CD4-positive, CD25-positive, alpha-beta regulatory T cell (primary cell): ENCODE data around the gene FBN2. TPM values are rescaled to one million over a fixed set of nuclear protein-coding genes. Genes with fewer than 3 reads are reported as not detected.

Experiments used
- ATAC-seq, 2 donors: fragments of 150-1000 bp; cut with Tn5 transposase; one replicate each; pipeline ENCODE4 v1.10.0; 2021; ENCODE audit warnings: low read depth in 2 of 2, moderate number of reproducible peaks in 2 of 2, moderate library complexity in 1 of 2
- DNase-seq, 3 donors: peaks; one replicate each; pipeline versions ENCODE4 v3.0.0 to v3.0.0-alpha.2; 2012 to 2022; ENCODE audit warnings: mixed read lengths in 1 of 3
- H3K27ac ChIP-seq: one replicate; pipeline ENCODE4 v1.7.0; 2013; ENCODE audit warnings: mild to moderate bottlenecking, low read length; ENCODE audit not compliant: insufficient read depth, poor library complexity, severe bottlenecking
- H3K27me3 ChIP-seq: one replicate; pipeline ENCODE4 v1.7.0; 2013; ENCODE audit warnings: low read length; ENCODE audit not compliant: control insufficient read depth, insufficient read depth
- H3K36me3 ChIP-seq: one replicate; pipeline ENCODE4 v1.7.0; 2013; ENCODE audit warnings: mild to moderate bottlenecking, low read length, moderate library complexity; ENCODE audit not compliant: control insufficient read depth, insufficient read depth
- H3K4me1 ChIP-seq: 2 replicates; pipeline ENCODE4 v1.7.0; 2013; ENCODE audit warnings: mild to moderate bottlenecking, low read length; ENCODE audit not compliant: insufficient read depth, control insufficient read depth, poor library complexity, severe bottlenecking
- H3K4me3 ChIP-seq: one replicate; pipeline ENCODE4 v1.7.0; 2013; ENCODE audit warnings: low read depth, mild to moderate bottlenecking, low read length, moderate library complexity
- H3K9me3 ChIP-seq, 2 experiments: 1 replicate in 1 of 2; 2 replicates in 1 of 2; pipeline ENCODE4 v1.7.0; 2013; ENCODE audit warnings: low read length in 2 of 2, mild to moderate bottlenecking in 1 of 2, moderate library complexity in 1 of 2; ENCODE audit not compliant: control insufficient read depth in 2 of 2
- H3K27ac Mint-ChIP-seq, 3 donors: one replicate each; pipeline ENCODE4 v1.8.0; 2020 to 2022; ENCODE audit warnings: mild to moderate bottlenecking in 3 of 3, mixed read lengths in 3 of 3, moderate library complexity in 2 of 3
- H3K27me3 Mint-ChIP-seq: one replicate; pipeline ENCODE4 v1.8.0; 2022; ENCODE audit warnings: mild to moderate bottlenecking, mixed read lengths
- H3K36me3 Mint-ChIP-seq: one replicate; pipeline ENCODE4 v1.8.0; 2020; ENCODE audit warnings: mixed read lengths
- H3K4me1 Mint-ChIP-seq, 4 donors: one replicate each; pipeline ENCODE4 v1.8.0; 2020 to 2022; ENCODE audit warnings: mixed read lengths in 4 of 4, mild to moderate bottlenecking in 1 of 4
- H3K4me3 Mint-ChIP-seq, 4 donors: one replicate each; pipeline ENCODE4 v1.8.0; 2020 to 2022; ENCODE audit warnings: mild to moderate bottlenecking in 4 of 4, mixed read lengths in 4 of 4, moderate library complexity in 3 of 4
- H3K9me3 Mint-ChIP-seq, 7 donors: one replicate each; pipeline ENCODE4 v1.8.0; 2020 to 2022; ENCODE audit warnings: mixed read lengths in 7 of 7, mild to moderate bottlenecking in 3 of 7, moderate library complexity in 2 of 7
- polyA plus RNA-seq, 4 donors: library from polyadenylated mRNA; unstranded; fragments of 300-500 nt; fragmentation: Illumina TruSeq; gene quantifications; one replicate each; pipeline ENCODE4 v1.2.3, GENCODE V29; 2021
- total RNA-seq: library from RNA; stranded (reverse); gene quantifications from one replicate; pipeline ENCODE4 v1.2.3, GENCODE V29; 2022

FBN2 gene
- total RNA-seq = not detected
- not detected for polyA plus RNA-seq

DNA sequence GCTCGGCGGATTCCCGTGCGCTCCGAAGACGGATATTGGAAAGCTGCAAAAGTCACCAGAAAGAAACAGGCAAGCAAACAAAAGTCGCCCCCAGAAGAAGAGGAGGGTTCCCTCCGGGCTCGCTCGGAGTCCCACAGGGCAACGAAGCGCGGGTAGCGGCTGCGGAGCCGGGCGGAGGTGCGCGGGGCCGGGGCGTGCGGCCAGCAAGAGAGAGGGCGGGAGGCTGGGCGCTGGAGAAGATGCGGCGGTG, at the start of gene FBN2:
TSS of gene FBN2 (minus strand) at position 246 of the 250 bp plus-strand sequence. CDS start 642 bp downstream, outside the sequence.
- no peaks in the 10 kb centered on the region for H3K36me3 ChIP-seq
- DNase-seq = no peak
- H3K9me3 ChIP-seq = peaks cover 0 to 4% of the 10 kb centered on the region in 2 experiments
- peaks cover 17% of the 10 kb centered on the region for H3K27me3 Mint-ChIP-seq
- no peaks in the 10 kb centered on the region for H3K36me3 Mint-ChIP-seq
- no peak within 1 kb of the TSS for H3K27ac Mint-ChIP-seq
- ATAC-seq = no peak
- H3K27me3 ChIP-seq = peaks cover 6% of the 10 kb centered on the region
- H3K4me3 ChIP-seq = no peak within 1 kb of the TSS
- H3K9me3 Mint-ChIP-seq = peaks cover 0 to 7% (median 0%) of the 10 kb centered on the region in 7 donors
- no peaks in the 10 kb centered on the region for H3K4me1 ChIP-seq
- H3K4me1 Mint-ChIP-seq = peaks cover 0 to 4% (median under 1%) of the 10 kb centered on the region in 4 donors
- no peak within 1 kb of the TSS for H3K4me3 Mint-ChIP-seq
- H3K27ac ChIP-seq = no peak within 1 kb of the TSS

DNA sequence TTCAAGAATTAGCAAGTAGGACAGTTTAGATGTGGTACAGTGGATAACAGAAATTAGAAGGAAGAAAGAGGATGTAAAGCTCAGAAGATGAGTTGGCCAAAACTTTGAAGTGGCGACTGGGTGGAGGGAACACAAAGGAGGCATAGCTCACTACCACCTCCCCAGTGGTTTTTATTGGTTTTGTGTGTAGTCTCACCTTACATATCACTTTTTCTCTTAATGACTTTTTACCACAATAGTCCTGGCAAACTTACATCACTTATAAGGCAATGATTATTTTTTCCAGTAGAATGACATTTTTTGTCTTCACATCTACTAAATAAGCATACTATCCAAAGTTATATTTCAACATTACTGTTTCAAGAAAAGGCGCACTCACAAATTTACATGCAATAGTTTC, 49.2 kb upstream of the FBN2 start:
- Mint-ChIP-seq H3K27me3 (no peaks in the 10 kb centered on the region), H3K9me3 (peaks cover 0 to 10% (median 6%) of the 10 kb centered on the region in 7 donors), H3K4me3 (no peak overlapping the region), H3K27ac (no peak overlapping the region), H3K36me3 (no peaks in the 10 kb centered on the region), H3K4me1 (no peaks in the 10 kb centered on the region)
- Histone ChIP-seq H3K9me3 (no peaks in the 10 kb centered on the region), H3K4me1 (no peaks in the 10 kb centered on the region), H3K36me3 (no peaks in the 10 kb centered on the region), H3K4me3 (no peak overlapping the region), H3K27ac (no peak overlapping the region), H3K27me3 (no peaks in the 10 kb centered on the region)
- no peak for DNase-seq
- no peak for ATAC-seq

DNA sequence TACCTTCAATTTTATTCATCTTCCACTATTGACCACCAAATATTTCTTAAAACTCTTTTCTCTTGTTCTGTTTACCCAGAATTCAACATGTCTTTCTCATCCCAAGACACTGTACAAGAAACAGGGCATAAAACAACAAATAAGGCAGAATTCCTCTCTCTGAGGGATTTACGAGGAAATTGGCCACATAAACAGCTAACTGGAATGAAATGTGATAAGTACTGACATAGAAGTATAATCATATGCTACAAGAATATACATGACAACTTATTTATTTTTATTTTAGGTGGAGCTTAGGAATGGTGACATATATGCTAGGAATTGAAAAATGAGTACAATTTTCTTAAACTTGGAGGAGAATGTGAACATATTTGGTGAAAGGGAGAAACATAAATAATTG, 48.8 kb upstream of the FBN2 start:
- peaks cover 0 to 12% (median 5%) of the 10 kb centered on the region in 7 donors for H3K9me3 Mint-ChIP-seq
- DNase-seq (no peak), ATAC-seq (no peak)
- H3K4me3 ChIP-seq = no peak overlapping the region
- no peak overlapping the region for H3K4me3 Mint-ChIP-seq
- H3K27ac Mint-ChIP-seq = no peak overlapping the region
- H3K27ac ChIP-seq = no peak overlapping the region
- H3K4me1 ChIP-seq = no peaks in the 10 kb centered on the region
- no peaks in the 10 kb centered on the region for H3K27me3 ChIP-seq
- no peaks in the 10 kb centered on the region for H3K27me3 Mint-ChIP-seq
- H3K36me3 ChIP-seq = no peaks in the 10 kb centered on the region
- H3K9me3 ChIP-seq = no peaks in the 10 kb centered on the region
- no peaks in the 10 kb centered on the region for H3K36me3 Mint-ChIP-seq
- no peaks in the 10 kb centered on the region for H3K4me1 Mint-ChIP-seq

DNA sequence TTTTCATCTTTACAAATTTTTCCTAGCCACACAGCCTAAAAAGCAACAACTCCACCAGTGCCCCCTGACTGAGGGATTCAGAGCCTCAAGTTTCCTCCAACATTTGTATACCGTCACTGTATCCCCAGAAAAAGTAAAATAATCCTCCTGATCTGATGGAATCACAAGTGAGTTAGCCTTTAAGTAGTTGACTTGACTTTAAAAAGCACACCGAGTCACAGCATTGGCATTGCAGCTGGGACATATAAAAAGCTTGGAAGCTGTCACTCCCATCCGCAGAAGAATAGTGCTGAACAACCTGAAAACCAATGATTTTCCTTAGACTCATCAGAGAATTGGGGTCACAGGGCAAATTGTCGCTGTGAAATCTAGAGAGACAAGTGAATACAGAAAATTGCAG, 41.6 kb upstream of the FBN2 start:
- H3K36me3 Mint-ChIP-seq = no peaks in the 10 kb centered on the region
- ATAC-seq (no peak), DNase-seq (no peak)
- H3K4me1 Mint-ChIP-seq = no peaks in the 10 kb centered on the region
- no peaks in the 10 kb centered on the region for H3K9me3 ChIP-seq
- H3K9me3 Mint-ChIP-seq = peaks cover 4 to 23% (median 9%) of the 10 kb centered on the region in 7 donors
- no peak overlapping the region for H3K4me3 ChIP-seq
- no peak overlapping the region for H3K27ac Mint-ChIP-seq
- H3K27me3 ChIP-seq = no peaks in the 10 kb centered on the region
- no peaks in the 10 kb centered on the region for H3K36me3 ChIP-seq
- no peak overlapping the region for H3K27ac ChIP-seq
- H3K4me1 ChIP-seq = no peaks in the 10 kb centered on the region
- H3K4me3 Mint-ChIP-seq = no peak overlapping the region
- no peaks in the 10 kb centered on the region for H3K27me3 Mint-ChIP-seq

DNA sequence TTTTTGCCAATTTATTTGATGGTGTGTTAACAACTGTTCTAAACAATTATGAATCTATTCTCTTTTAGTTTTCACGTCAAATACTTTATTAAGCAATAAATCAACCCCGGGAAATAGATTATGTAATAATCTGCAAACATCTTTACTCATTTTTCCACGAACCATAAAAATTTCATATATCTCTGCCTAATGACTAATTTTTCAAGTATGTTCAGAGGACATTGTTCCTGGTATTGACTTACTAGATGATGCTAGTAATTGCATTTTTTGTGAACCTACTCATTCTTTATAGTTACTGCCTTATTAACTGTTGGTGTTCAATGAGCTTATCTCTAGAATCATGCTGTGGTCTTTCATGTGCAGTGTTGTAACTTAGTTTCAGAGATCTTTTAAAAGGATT, 41.0 kb upstream of the FBN2 start:
- Mint-ChIP-seq H3K27me3 (no peaks in the 10 kb centered on the region), H3K27ac (no peak overlapping the region), H3K4me1 (no peaks in the 10 kb centered on the region), H3K36me3 (no peaks in the 10 kb centered on the region), H3K9me3 (peaks cover 4 to 23% (median 8%) of the 10 kb centered on the region in 7 donors), H3K4me3 (no peak overlapping the region)
- Histone ChIP-seq H3K9me3 (no peaks in the 10 kb centered on the region), H3K27ac (no peak overlapping the region), H3K27me3 (no peaks in the 10 kb centered on the region), H3K36me3 (no peaks in the 10 kb centered on the region), H3K4me1 (no peaks in the 10 kb centered on the region), H3K4me3 (no peak overlapping the region)
- no peak for ATAC-seq
- no peak for DNase-seq

DNA sequence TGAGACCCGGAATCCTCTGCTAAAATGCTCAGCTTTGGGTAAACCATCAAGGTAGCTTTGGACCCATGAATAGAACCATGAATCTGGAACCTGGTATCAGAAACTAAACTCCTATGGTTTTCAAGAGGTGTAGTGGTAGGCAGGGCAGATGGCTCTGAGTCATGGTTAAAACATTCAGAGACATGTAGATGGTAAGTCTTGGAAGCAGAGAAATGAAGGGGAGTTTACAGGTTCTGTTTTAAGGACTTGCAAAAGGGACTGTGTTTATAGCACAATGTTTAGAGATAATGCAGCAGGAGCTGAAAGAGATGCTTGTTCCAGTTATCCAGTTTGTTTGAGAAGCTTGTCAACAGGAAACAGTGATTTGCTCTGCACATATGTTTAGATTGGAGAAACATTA, 36.0 kb upstream of the FBN2 start:
- no peak overlapping the region for H3K27ac ChIP-seq
- H3K27me3 Mint-ChIP-seq = no peaks in the 10 kb centered on the region
- no peaks in the 10 kb centered on the region for H3K4me1 Mint-ChIP-seq
- H3K36me3 ChIP-seq = no peaks in the 10 kb centered on the region
- DNase-seq (no peak), ATAC-seq (no peak)
- no peaks in the 10 kb centered on the region for H3K36me3 Mint-ChIP-seq
- no peak overlapping the region for H3K4me3 ChIP-seq
- peaks cover under 1 to 10% (median 5%) of the 10 kb centered on the region in 7 donors for H3K9me3 Mint-ChIP-seq
- no peaks in the 10 kb centered on the region for H3K9me3 ChIP-seq
- no peak overlapping the region for H3K4me3 Mint-ChIP-seq
- no peaks in the 10 kb centered on the region for H3K4me1 ChIP-seq
- H3K27me3 ChIP-seq = no peaks in the 10 kb centered on the region
- no peak overlapping the region for H3K27ac Mint-ChIP-seq

DNA sequence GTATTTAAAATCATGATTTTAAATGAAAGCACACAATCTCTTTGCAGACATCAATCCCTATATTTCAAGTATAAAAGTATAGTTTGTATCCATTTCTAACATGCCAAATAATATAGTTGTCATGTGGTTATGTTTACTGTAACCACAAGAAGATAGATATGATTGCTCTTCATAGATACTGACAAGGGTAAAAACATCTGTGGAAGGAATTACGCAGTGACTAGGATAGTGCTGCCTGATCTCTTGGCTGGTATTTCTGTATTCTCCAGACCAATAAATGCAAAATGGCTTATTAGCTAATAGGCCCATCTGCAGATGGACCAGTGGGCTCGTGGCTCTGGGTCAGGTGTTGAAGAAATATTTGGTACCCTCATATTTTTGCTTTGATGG, 34.9 kb upstream of the FBN2 start:
- Histone ChIP-seq H3K4me1 (no peaks in the 10 kb centered on the region), H3K36me3 (no peaks in the 10 kb centered on the region), H3K9me3 (no peaks in the 10 kb centered on the region), H3K4me3 (no peak overlapping the region), H3K27me3 (no peaks in the 10 kb centered on the region), H3K27ac (no peak overlapping the region)
- H3K36me3 Mint-ChIP-seq = no peaks in the 10 kb centered on the region
- H3K9me3 Mint-ChIP-seq = peaks cover 0 to 10% (median 4%) of the 10 kb centered on the region in 7 donors
- no peaks in the 10 kb centered on the region for H3K4me1 Mint-ChIP-seq
- H3K27ac Mint-ChIP-seq = no peak overlapping the region
- DNase-seq = no peak
- no peaks in the 10 kb centered on the region for H3K27me3 Mint-ChIP-seq
- H3K4me3 Mint-ChIP-seq = no peak overlapping the region
- no peak for ATAC-seq

DNA sequence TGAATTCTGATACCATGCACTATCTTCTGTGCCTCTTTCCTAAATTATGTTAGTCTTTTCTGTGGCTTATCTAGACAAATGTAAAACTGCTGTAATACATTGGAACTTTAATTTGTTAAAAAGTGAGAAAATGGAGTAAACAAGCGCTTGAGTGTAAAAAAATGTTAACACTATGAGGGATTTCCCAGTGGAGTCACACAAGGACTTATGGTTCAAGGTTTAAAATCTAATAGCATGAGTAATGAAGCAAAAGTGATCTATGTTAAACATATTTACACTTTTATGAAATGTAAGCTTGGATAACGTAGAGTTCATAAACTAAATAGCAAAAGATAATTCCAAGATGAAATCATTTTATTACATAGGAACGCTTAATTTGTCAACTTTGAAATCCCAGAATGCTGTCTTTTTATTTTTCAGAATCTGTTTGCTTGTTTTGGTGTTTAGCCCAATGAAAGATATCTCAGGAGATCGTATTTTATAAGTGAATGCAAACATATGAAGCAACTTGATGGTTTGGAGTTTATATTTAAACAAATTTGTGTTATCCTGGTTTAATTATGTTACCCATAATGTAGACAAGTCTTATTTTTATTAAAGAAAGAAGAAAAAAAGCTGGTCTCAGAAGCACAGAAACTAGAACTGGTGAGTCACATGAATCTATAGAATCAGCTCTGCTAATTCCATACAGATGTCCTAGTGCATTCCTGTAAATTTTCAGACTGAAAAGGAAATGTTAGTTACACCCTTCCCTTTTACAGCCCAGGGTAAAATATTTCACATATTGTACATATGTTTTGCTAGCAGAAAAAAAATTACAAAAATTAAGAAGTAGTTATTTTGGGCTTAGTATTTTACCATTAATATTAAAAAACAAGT, 34.2 kb upstream of the FBN2 start:
- ATAC-seq = no peak
- Mint-ChIP-seq H3K9me3 (peaks cover 2 to 6% (median 5%) of the 10 kb centered on the region in 7 donors), H3K36me3 (no peaks in the 10 kb centered on the region), H3K4me1 (no peaks in the 10 kb centered on the region), H3K4me3 (no peak overlapping the region), H3K27me3 (no peaks in the 10 kb centered on the region), H3K27ac (no peak overlapping the region)
- no peaks in the 10 kb centered on the region for H3K36me3 ChIP-seq
- no peaks in the 10 kb centered on the region for H3K4me1 ChIP-seq
- H3K4me3 ChIP-seq = no peak overlapping the region
- no peak for DNase-seq
- no peaks in the 10 kb centered on the region for H3K27me3 ChIP-seq
- no peaks in the 10 kb centered on the region for H3K9me3 ChIP-seq
- H3K27ac ChIP-seq = no peak overlapping the region
